SK-N-SH (cell line): ENCODE data around the gene CADPS2. TPM values are rescaled to one million over a fixed set of nuclear protein-coding genes. Genes with fewer than 3 reads are reported as not detected.

Experiments used
- CTCF ChIA-PET: fragments of 300-600, 350-600 bp; formaldehyde crosslinking; extraction: SDS; loops from one replicate; lab custom pipeline; 2021; lab: Yijun Ruan, JAX
- POLR2A ChIA-PET: fragments of 350-600 bp; sonication (Branson Sonifier 250); formaldehyde crosslinking; extraction: SDS; loops from one replicate; lab custom pipeline; 2020; ENCODE audit warnings: antibody characterized with exemption, inconsistent platforms; lab: Yijun Ruan, JAX
- DNase-seq: peaks from one replicate; pipeline ENCODE4 v3.0.0; 2012
- H2AFZ ChIP-seq: fragments of 200-600 bp; sonication (generic); 2 replicates; pipeline ENCODE4 v1.8.1; 2016; ENCODE audit warnings: antibody characterized with exemption, mild to moderate bottlenecking, low read depth
- H3F3A ChIP-seq: fragments of 200-600 bp; sonication (generic); replicated peaks from 2 replicates; pipeline ENCODE3; 2016; ENCODE audit warnings: antibody characterized with exemption, mild to moderate bottlenecking; ENCODE audit not compliant: insufficient read depth
- H3K27ac ChIP-seq, 2 experiments: fragments of 200-500 bp in 1 of 2; fragments of 200-600 bp in 1 of 2; sonication (Bioruptor generic) in 1 of 2; sonication (generic), shearing (Covaris generic) in 1 of 2; 2 replicates each; pipeline versions ENCODE4 v1.5.1 to v1.6.1; 2014 to 2016; ENCODE audit warnings: low read depth in 2 of 2, inconsistent platforms in 1 of 2, low read length in 1 of 2, mild to moderate bottlenecking in 1 of 2, mixed read lengths in 1 of 2
- H3K27me3 ChIP-seq: fragments of 200-600 bp; sonication (generic), shearing (Covaris generic); 2 replicates; pipeline ENCODE4 v1.6.1; 2016; ENCODE audit warnings: mixed run types; ENCODE audit not compliant: insufficient read depth
- H3K36me3 ChIP-seq, 2 experiments: fragments of 200-500 bp in 1 of 2; fragments of 200-600 bp in 1 of 2; sonication (Bioruptor generic) in 1 of 2; sonication (generic) in 1 of 2; replicated peaks in 1 of 2; 2 replicates each; pipeline versions ENCODE3 to v1.5.1; 2014 to 2016; ENCODE audit warnings: low read length in 1 of 2, mild to moderate bottlenecking in 1 of 2; ENCODE audit not compliant: insufficient read depth in 2 of 2, control insufficient read depth in 1 of 2
- H3K4me1 ChIP-seq, 2 experiments: fragments of 200-500 bp in 1 of 2; fragments of 200-600 bp in 1 of 2; sonication (Bioruptor generic) in 1 of 2; sonication (generic), shearing (Covaris generic) in 1 of 2; 2 replicates each; pipeline versions ENCODE4 v1.5.1 to v1.6.1; 2014 to 2016; ENCODE audit warnings: low read depth in 1 of 2, low read length in 1 of 2, mixed run types in 1 of 2; ENCODE audit not compliant: insufficient read depth in 2 of 2, control insufficient read depth in 1 of 2
- H3K4me2 ChIP-seq: fragments of 200-600 bp; sonication (generic), shearing (Covaris generic); 2 replicates; pipeline ENCODE4 v1.6.1; 2017; ENCODE audit warnings: mixed run types
- H3K4me3 ChIP-seq, 2 experiments: fragments of 200-500 bp in 1 of 2; fragments of 200-600 bp in 1 of 2; sonication (Bioruptor generic) in 1 of 2; sonication (generic), shearing (Covaris generic) in 1 of 2; 2 replicates each; pipeline versions ENCODE4 v1.5.1 to v1.8.1; 2014 to 2016; ENCODE audit warnings: low read depth in 2 of 2, inconsistent platforms in 1 of 2, low read length in 1 of 2, mild to moderate bottlenecking in 1 of 2, mixed read lengths in 1 of 2, moderate library complexity in 1 of 2
- H3K79me2 ChIP-seq: fragments of 200-600 bp; sonication (generic); 2 replicates; pipeline ENCODE4 v1.8.1; 2017; ENCODE audit warnings: mild to moderate bottlenecking; ENCODE audit not compliant: insufficient read depth
- H3K9ac ChIP-seq: fragments of 200-600 bp; sonication (generic); 2 replicates; pipeline ENCODE4 v1.6.1; 2017; ENCODE audit warnings: mixed run types
- H3K9me2 ChIP-seq: fragments of 200-600 bp; sonication (generic); 2 replicates; pipeline ENCODE4 v1.6.1; 2017; ENCODE audit warnings: mixed run types
- H3K9me3 ChIP-seq: fragments of 200-600 bp; sonication (generic); 2 replicates; pipeline ENCODE4 v1.6.1; 2017; ENCODE audit warnings: mixed run types, mild to moderate bottlenecking, moderate library complexity
- H4K20me1 ChIP-seq: fragments of 200-600 bp; sonication (generic); 2 replicates; pipeline ENCODE4 v1.6.1; 2017; ENCODE audit warnings: mild to moderate bottlenecking, mixed run types; ENCODE audit not compliant: insufficient read depth
- ELF1 ChIP-seq: IDR thresholded peaks from 2 replicates; pipeline ENCODE4 v1.4.0; 2012
- EZH2phosphoT487 ChIP-seq: fragments of 200-600 bp; sonication (generic); IDR thresholded peaks from 2 replicates; pipeline ENCODE4 v1.6.1; 2017; ENCODE audit warnings: low read depth, mixed run types, mild to moderate bottlenecking, antibody characterized with exemption, moderate library complexity, borderline replicate concordance
- FOXM1 ChIP-seq: IDR thresholded peaks from 2 replicates; pipeline ENCODE4 v1.4.0; 2012; ENCODE audit warnings: low read depth, mild to moderate bottlenecking
- GATA2 ChIP-seq: sonication (generic); formaldehyde crosslinking; IDR thresholded peaks from 2 replicates; pipeline ENCODE4 v1.5.0; 2020; ENCODE audit warnings: mild to moderate bottlenecking, missing genetic modification reagents
- MAX ChIP-seq: IDR thresholded peaks from 2 replicates; pipeline ENCODE4 v1.4.0; 2012; ENCODE audit warnings: low read depth
- NFIC ChIP-seq: IDR thresholded peaks from 2 replicates; pipeline ENCODE4 v1.4.0; 2012; ENCODE audit warnings: borderline replicate concordance
- PBX3 ChIP-seq: IDR thresholded peaks from 2 replicates; pipeline ENCODE4; 2012
- POLR2AphosphoS5 ChIP-seq: IDR thresholded peaks from 2 replicates; pipeline ENCODE4 v1.6.1; 2012; ENCODE audit warnings: low read depth, low read length
- RAD21 ChIP-seq: IDR thresholded peaks from 2 replicates; pipeline ENCODE4 v1.6.1; 2012; ENCODE audit warnings: mild to moderate bottlenecking, low read length
- REST ChIP-seq: IDR thresholded peaks from 2 replicates; pipeline ENCODE4 v1.6.1; 2012; ENCODE audit warnings: mild to moderate bottlenecking, low read depth, low read length, moderate library complexity
- RFX5 ChIP-seq: IDR thresholded peaks from 2 replicates; pipeline ENCODE4 v1.6.1; 2012; ENCODE audit warnings: mild to moderate bottlenecking, improper control_type of control experiment, low read length
- SMC3 ChIP-seq: IDR thresholded peaks from 2 replicates; pipeline ENCODE4 v1.6.1; 2012; ENCODE audit warnings: low read depth, low read length, improper control_type of control experiment
- TAF1 ChIP-seq: IDR thresholded peaks from 2 replicates; pipeline ENCODE4 v1.6.1; 2012; ENCODE audit warnings: low read depth, mild to moderate bottlenecking, low read length, moderate library complexity, borderline replicate concordance
- TCF12 ChIP-seq: IDR thresholded peaks from 2 replicates; pipeline ENCODE4 v1.4.0; 2012
- TEAD4 ChIP-seq: IDR thresholded peaks from 2 replicates; pipeline ENCODE4 v1.4.0; 2012; ENCODE audit warnings: mild to moderate bottlenecking, borderline replicate concordance; ENCODE audit not compliant: insufficient read depth
- YY1 ChIP-seq: IDR thresholded peaks from 2 replicates; pipeline ENCODE4 v1.4.0; 2012; ENCODE audit warnings: low read depth, mild to moderate bottlenecking
- WGBS: methylation state at CpG from one replicate; pipeline ENCODE4 v1.1.6; 2017; ENCODE audit warnings: low lambda C conversion rate; 5-methylcytosine and 5-hydroxymethylcytosine counted together
- polyA plus RNA-seq, 3 experiments: library from polyadenylated mRNA; depleted of rRNA; stranded (reverse); fragments of >200 nt; gene quantifications; 2 replicates each; pipeline ENCODE4 v1.2.3, GENCODE V29; 2012

Gene CADPS2
- polyA plus RNA-seq, 1 of the 3 experiments (the other 2 are of a cell fraction), result 0.05 TPM

- no peak overlapping the region for H3K4me2 ChIP-seq
- H3K9ac ChIP-seq, result no peak overlapping the region
- DNase-seq, result no peak
- ChIA-PET CTCF (no interaction called here), POLR2A (no interaction called here)
- H3K36me3 ChIP-seq, result no peaks in the 10 kb centered on the region
- no peak overlapping the region for H3K27ac ChIP-seq
- WGBS, result under 1% methylated on average over 3 of the region's 3 CpGs
- no peaks in the 10 kb centered on the region for H4K20me1 ChIP-seq
- H2AFZ ChIP-seq, result no peak overlapping the region
- H3K79me2 ChIP-seq, result no peaks in the 10 kb centered on the region
- no peaks in the 10 kb centered on the region for H3K9me3 ChIP-seq
- H3K4me3 ChIP-seq, result no peak overlapping the region
- H3F3A ChIP-seq, result no peaks in the 10 kb centered on the region
- H3K4me1 ChIP-seq, result no peaks in the 10 kb centered on the region
- no peaks in the 10 kb centered on the region for H3K9me2 ChIP-seq
- no peaks in the 10 kb centered on the region for H3K27me3 ChIP-seq
- TF ChIP-seq GATA2 (CRISPR knock-in tag), result no peak
- no peak for TF ChIP-seq TAF1
- TF ChIP-seq EZH2phosphoT487, result no peak
- no peak for TF ChIP-seq RFX5
- no peak for TF ChIP-seq POLR2AphosphoS5
- TF ChIP-seq ELF1, result no peak
- no peak for TF ChIP-seq MAX
- TF ChIP-seq REST, result no peak
- TF ChIP-seq FOXM1, result no peak
- TF ChIP-seq PBX3, result no peak
- no peak for TF ChIP-seq RAD21
- TF ChIP-seq TEAD4, result no peak
- no peak for TF ChIP-seq YY1
Observed at GRCh38 chr7:122584676-122585251, 301.5 kb downstream of the CADPS2 start.

- Histone ChIP-seq H3K4me2 (no peak overlapping the region), H3K4me1 (no peaks in the 10 kb centered on the region), H3K4me3 (no peak overlapping the region), H4K20me1 (no peaks in the 10 kb centered on the region), H2AFZ (no peak overlapping the region), H3K9ac (no peak overlapping the region), H3K36me3 (no peaks in the 10 kb centered on the region), H3F3A (no peaks in the 10 kb centered on the region), H3K9me2 (no peaks in the 10 kb centered on the region), H3K9me3 (no peaks in the 10 kb centered on the region), H3K79me2 (no peaks in the 10 kb centered on the region), H3K27me3 (no peaks in the 10 kb centered on the region), H3K27ac (no peak overlapping the region)
- TF ChIP-seq EZH2phosphoT487 (no peak), TCF12 (no peak), POLR2AphosphoS5 (no peak), NFIC (no peak), TAF1 (no peak), SMC3 (no peak)
- ChIA-PET CTCF (no interaction called here), POLR2A (no interaction called here)
- DNase-seq, result no peak
- WGBS, result 0% methylated on average over 2 of the region's 2 CpGs
Observed at GRCh38 chr7:122578350-122578749, 307.9 kb downstream of the CADPS2 start.
